ACC112 (cell line): Measurements from ENCODE around the gene NOCT.
A peak's percentile ranks its signal among the peaks of the same experiment; 100 is the strongest.

Experiments used
- H2AFZ ChIP-seq: fragments of 200-600 bp; sonication (generic); one replicate; pipeline ENCODE4 v1.6.0; 2017; ENCODE audit warnings: antibody characterized with exemption, low read length; ENCODE audit not compliant: unreplicated experiment
- H3K27ac ChIP-seq: fragments of 200-600 bp; sonication (generic); 2 replicates; pipeline ENCODE4 v1.5.1; 2014; ENCODE audit warnings: low read depth, mild to moderate bottlenecking, antibody characterized with exemption, low read length, moderate library complexity
- H3K27me3 ChIP-seq: fragments of 200-600 bp; sonication (generic); 2 replicates; pipeline ENCODE4 v1.6.1; 2014; ENCODE audit warnings: mild to moderate bottlenecking, antibody characterized with exemption, low read length, moderate library complexity, mixed read lengths; ENCODE audit not compliant: insufficient read depth
- H3K36me3 ChIP-seq: fragments of 200-600 bp; sonication (generic); 2 replicates; pipeline ENCODE4 v1.6.1; 2016; ENCODE audit warnings: mild to moderate bottlenecking, antibody characterized with exemption, low read length, moderate library complexity, mixed read lengths; ENCODE audit not compliant: insufficient read depth
- H3K4me1 ChIP-seq: fragments of 200-600 bp; sonication (generic); one replicate; pipeline ENCODE4 v1.6.1; 2016; ENCODE audit warnings: low read length, mixed read lengths; ENCODE audit not compliant: insufficient read depth, unreplicated experiment, control insufficient read depth
- H3K4me3 ChIP-seq: fragments of 200-600 bp; sonication (generic); 2 replicates; pipeline ENCODE4 v1.5.1; 2014; ENCODE audit warnings: mild to moderate bottlenecking, low read depth, low read length
- H3K79me2 ChIP-seq: fragments of 200-600 bp; sonication (generic); one replicate; pipeline ENCODE4 v1.6.0; 2016; ENCODE audit warnings: low read length; ENCODE audit not compliant: control insufficient read depth, unreplicated experiment, insufficient read depth

The NOCT gene

DNA sequence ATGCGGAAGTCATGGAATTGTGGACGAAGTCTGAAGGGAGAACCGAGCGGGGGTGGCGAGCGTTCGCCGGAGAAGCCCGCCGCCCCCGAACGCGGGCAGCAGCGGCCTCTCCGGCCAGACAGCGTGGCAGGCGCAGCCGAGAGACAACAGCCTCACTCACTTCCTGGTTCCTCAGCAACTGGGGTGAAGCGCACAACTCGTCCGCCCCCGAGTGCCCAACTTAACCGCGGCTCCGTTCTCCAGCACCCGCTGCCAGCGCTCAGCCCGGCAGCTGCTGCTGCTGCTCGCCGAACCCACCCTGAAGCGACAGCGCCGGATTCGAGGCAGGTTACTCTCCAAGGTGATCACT is 68.0 kb downstream of the NOCT start:
- peak overlapping the region; percentile 96 for H2AFZ ChIP-seq
- peak overlapping the region; percentile 97 for H3K4me3 ChIP-seq

GRCh38 chr4:139083956-139084803 is 68.6 kb downstream of the NOCT start:
- Histone ChIP-seq H2AFZ (peak overlapping the region; percentile 96), H3K27ac (peak overlapping the region; percentile 90), H3K36me3 (no peaks in the 10 kb centered on the region), H3K79me2 (peaks cover 38% of the 10 kb centered on the region), H3K4me1 (peaks cover 18% of the 10 kb centered on the region), H3K4me3 (peak overlapping the region; percentile 97), H3K27me3 (no peaks in the 10 kb centered on the region)

More for the DNA sequence above, 68.0 kb downstream of the NOCT start:
- peak overlapping the region; percentile 90 for H3K27ac ChIP-seq
- peaks cover 18% of the 10 kb centered on the region for H3K4me1 ChIP-seq
- H3K36me3 ChIP-seq = no peaks in the 10 kb centered on the region
- H3K27me3 ChIP-seq = no peaks in the 10 kb centered on the region
- peaks cover 43% of the 10 kb centered on the region for H3K79me2 ChIP-seq

- Histone ChIP-seq H3K4me1 (peaks cover 18% of the 10 kb centered on the region), H3K4me3 (peak overlapping the region; percentile 97), H2AFZ (peak overlapping the region; percentile 90), H3K79me2 (peaks cover 32% of the 10 kb centered on the region), H3K36me3 (no peaks in the 10 kb centered on the region), H3K27me3 (no peaks in the 10 kb centered on the region), H3K27ac (peak overlapping the region; percentile 90)
Observed at GRCh38 chr4:139084804-139085093, 69.2 kb downstream of the NOCT start.

- peak overlapping the region; percentile 90 for H2AFZ ChIP-seq
Observed at GRCh38 chr4:139085141-139085540, 69.6 kb downstream of the NOCT start.

GRCh38 chr4:139092271-139092670 is 76.7 kb downstream of the NOCT start:
- Histone ChIP-seq H3K4me1 (no peaks in the 10 kb centered on the region), H3K36me3 (no peaks in the 10 kb centered on the region), H3K27ac (no peak overlapping the region), H2AFZ (no peak overlapping the region), H3K4me3 (no peak overlapping the region), H3K27me3 (no peaks in the 10 kb centered on the region), H3K79me2 (no peaks in the 10 kb centered on the region)

More at GRCh38 chr4:139085141-139085540, 69.6 kb downstream of the NOCT start:
- Histone ChIP-seq H3K4me3 (peak overlapping the region; percentile 97), H3K36me3 (no peaks in the 10 kb centered on the region), H3K79me2 (peaks cover 29% of the 10 kb centered on the region), H3K27ac (peak overlapping the region; percentile 90), H3K4me1 (peaks cover 18% of the 10 kb centered on the region), H3K27me3 (no peaks in the 10 kb centered on the region)
